SU-DHL-6 (cell line): ENCODE results near the gene VAC14.

ENCODE experiments used
- H2AFZ ChIP-seq: fragments of 200-600 bp; sonication (generic); 2 replicates; pipeline ENCODE4 v1.6.1; 2014; ENCODE audit warnings: low read depth, mild to moderate bottlenecking, moderate library complexity, mixed read lengths, antibody characterized with exemption, low read length; ENCODE audit not compliant: severe bottlenecking
- H3F3A ChIP-seq: fragments of 200-600 bp; shearing (Covaris generic); 2 replicates; pipeline ENCODE4 v1.6.0; 2016; ENCODE audit warnings: antibody characterized with exemption, mild to moderate bottlenecking; ENCODE audit not compliant: insufficient read depth
- H3K27ac ChIP-seq: fragments of 200-600 bp; sonication (generic); 2 replicates; pipeline ENCODE4 v1.5.1; 2016; ENCODE audit warnings: low read depth, mild to moderate bottlenecking, low read length, moderate library complexity, mixed read lengths
- H3K27me3 ChIP-seq: fragments of 200-600 bp; sonication (generic), shearing (Covaris generic); 2 replicates; pipeline ENCODE4 v1.6.0; 2014; ENCODE audit warnings: mild to moderate bottlenecking, low read length
- H3K36me3 ChIP-seq: fragments of 200-600 bp; sonication (generic); 2 replicates; pipeline ENCODE4 v1.6.1; 2014; ENCODE audit warnings: mild to moderate bottlenecking, low read length, mixed read lengths
- H3K4me2 ChIP-seq: fragments of 300-600, 200-600 bp; shearing (Covaris generic), sonication (generic); 2 replicates; pipeline ENCODE4 v1.6.0; 2014; ENCODE audit warnings: low read length, low read depth, mild to moderate bottlenecking; ENCODE audit not compliant: poor library complexity, severe bottlenecking
- H3K4me3 ChIP-seq: fragments of 200-600 bp; sonication (generic); 2 replicates; pipeline ENCODE4 v1.5.1; 2014; ENCODE audit warnings: antibody characterized with exemption, low read length, mild to moderate bottlenecking, mixed read lengths; ENCODE audit not compliant: insufficient read depth, poor library complexity, severe bottlenecking
- H3K79me2 ChIP-seq: fragments of 200-600 bp; sonication (generic); 2 replicates; pipeline ENCODE4 v1.6.1; 2014; ENCODE audit warnings: mild to moderate bottlenecking, low read length, moderate library complexity; ENCODE audit not compliant: insufficient read depth
- H3K9ac ChIP-seq: fragments of 200-600 bp; sonication (generic); 2 replicates; pipeline ENCODE4 v1.7.0; 2014; ENCODE audit warnings: mild to moderate bottlenecking, low read length
- H3K9me2 ChIP-seq: fragments of 200-600 bp; sonication (generic); replicated peaks from 2 replicates; pipeline ENCODE4 v1.6.1; 2014; ENCODE audit warnings: low read length; ENCODE audit not compliant: insufficient read depth
- H3K9me3 ChIP-seq: fragments of 200-600 bp; sonication (generic); 2 replicates; pipeline ENCODE4 v1.6.1; 2014; ENCODE audit warnings: low read length, mixed read lengths; ENCODE audit not compliant: insufficient read depth
- H4K20me1 ChIP-seq: fragments of 200-600 bp; sonication (generic); 2 replicates; pipeline ENCODE4 v1.6.1; 2014; ENCODE audit warnings: low read depth, mild to moderate bottlenecking, antibody characterized with exemption, low read length, moderate library complexity, mixed read lengths
- CTCF ChIP-seq: fragments of 200-600 bp; sonication (generic); IDR thresholded peaks from one replicate; pipeline ENCODE4 v1.5.1; 2017; ENCODE audit warnings: antibody characterized with exemption, mild to moderate bottlenecking, low read length, moderate library complexity; ENCODE audit not compliant: insufficient read depth, poor library complexity, severe bottlenecking
- EZH2phosphoT487 ChIP-seq: fragments of 200-600 bp; sonication (generic), shearing (Covaris generic); conservative IDR thresholded peaks from 2 replicates; pipeline ENCODE4 v1.6.1; 2018; ENCODE audit warnings: mild to moderate bottlenecking, antibody characterized with exemption, low read length, moderate library complexity, mixed read lengths

VAC14 gene

GRCh38 chr16:70659546-70659945 lies 141.4 kb downstream of the VAC14 start:
- Histone ChIP-seq H3K4me2 (no peak overlapping the region), H2AFZ (no peak overlapping the region), H3K79me2 (no peaks in the 10 kb centered on the region), H3K9me3 (no peaks in the 10 kb centered on the region), H3K27me3 (no peaks in the 10 kb centered on the region), H3K36me3 (no peaks in the 10 kb centered on the region), H4K20me1 (no peaks in the 10 kb centered on the region), H3K4me3 (no peak overlapping the region), H3K27ac (no peak overlapping the region), H3K9me2 (no peaks in the 10 kb centered on the region), H3K9ac (no peak overlapping the region), H3F3A (no peaks in the 10 kb centered on the region)
- no peak for TF ChIP-seq EZH2phosphoT487
- TF ChIP-seq CTCF = no peak

- Histone ChIP-seq H3K27ac (no peak overlapping the region), H2AFZ (no peak overlapping the region)
Measured at GRCh38 chr16:70658921-70659320, 142.0 kb downstream of the VAC14 start.

GRCh38 chr16:70657956-70658355 lies 143.0 kb downstream of the VAC14 start:
- Histone ChIP-seq H3K4me2 (no peak overlapping the region), H3K79me2 (no peaks in the 10 kb centered on the region), H3K4me3 (no peak overlapping the region), H4K20me1 (no peaks in the 10 kb centered on the region), H3K9me3 (no peaks in the 10 kb centered on the region), H3K27ac (no peak overlapping the region), H3K27me3 (no peaks in the 10 kb centered on the region), H3F3A (no peaks in the 10 kb centered on the region), H3K36me3 (no peaks in the 10 kb centered on the region), H3K9ac (no peak overlapping the region), H2AFZ (no peak overlapping the region), H3K9me2 (no peaks in the 10 kb centered on the region)
- TF ChIP-seq CTCF = no peak
- TF ChIP-seq EZH2phosphoT487 = no peak

More at GRCh38 chr16:70658921-70659320, 142.0 kb downstream of the VAC14 start:
- H3K36me3 ChIP-seq = no peaks in the 10 kb centered on the region
- no peak for TF ChIP-seq EZH2phosphoT487
- TF ChIP-seq CTCF = no peak
- H3K4me3 ChIP-seq = no peak overlapping the region
- no peaks in the 10 kb centered on the region for H3K27me3 ChIP-seq
- H4K20me1 ChIP-seq = no peaks in the 10 kb centered on the region
- H3K9me3 ChIP-seq = no peaks in the 10 kb centered on the region
- no peaks in the 10 kb centered on the region for H3F3A ChIP-seq
- no peaks in the 10 kb centered on the region for H3K9me2 ChIP-seq
- H3K4me2 ChIP-seq = no peak overlapping the region
- no peaks in the 10 kb centered on the region for H3K79me2 ChIP-seq
- no peak overlapping the region for H3K9ac ChIP-seq
